HG03280 (cell line): ENCODE results near the gene GMPR2.
"Not testable (repeated sequence)": the region's sequence is repeated elsewhere in the genome, so short reads cannot be mapped to it uniquely, and the experiment has no call there.

Experiments
- ATAC-seq: cut with Tn5 transposase; IDR thresholded peaks from one replicate; pipeline ENCODE4 v1.9.1; 2021; ENCODE audit warnings: mild to moderate bottlenecking, moderate library complexity; ENCODE audit not compliant: unreplicated experiment

GMPR2 gene

GRCh38 chr14:24198814-24199524, 33.8 kb upstream of the GMPR2 start:
- no peak for ATAC-seq

GRCh38 chr14:24202538-24202937, 30.2 kb upstream of the GMPR2 start:
- not testable (repeated sequence) for ATAC-seq

GRCh38 chr14:24203249-24203886, 29.4 kb upstream of the GMPR2 start:
- ATAC-seq: not testable (repeated sequence)

GRCh38 chr14:24204163-24205146, 28.3 kb upstream of the GMPR2 start:
- no peak for ATAC-seq

- no peak for ATAC-seq
Observed at GRCh38 chr14:24206260-24207103, 26.2 kb upstream of the GMPR2 start.

- no peak for ATAC-seq
Observed at GRCh38 chr14:24207104-24207551, 25.6 kb upstream of the GMPR2 start.

- no peak for ATAC-seq
Observed at GRCh38 chr14:24207625-24208024, 25.1 kb upstream of the GMPR2 start.

- ATAC-seq: no peak
Observed at GRCh38 chr14:24211311-24211710, 21.4 kb upstream of the GMPR2 start.

GRCh38 chr14:24212924-24213865, 19.5 kb upstream of the GMPR2 start, which contains the start of gene CHMP4A:
Gene CHMP4A, minus strand, starts transcription at chr14:24213488. Its CDS starts 49 bp downstream, at chr14:24213439.
- peak; percentile 81 for ATAC-seq

GRCh38 chr14:24213866-24214662, 18.7 kb upstream of the GMPR2 start:
- ATAC-seq: no peak

GRCh38 chr14:24215495-24216344, 17.0 kb upstream of the GMPR2 start, which contains the start of gene MDP1:
Gene MDP1, minus strand, starts transcription at chr14:24216066. Its CDS starts 111 bp downstream, at chr14:24215955.
- peak; percentile 67 for ATAC-seq

- ATAC-seq: no peak
Observed at GRCh38 chr14:24216345-24216699, 16.4 kb upstream of the GMPR2 start.

- ATAC-seq: not testable (repeated sequence)
Observed at GRCh38 chr14:24216876-24217275, 15.9 kb upstream of the GMPR2 start.

GRCh38 chr14:24219080-24219479, 13.6 kb upstream of the GMPR2 start:
- no peak for ATAC-seq

GRCh38 chr14:24219521-24219920, 13.2 kb upstream of the GMPR2 start:
- no peak for ATAC-seq

- not testable (repeated sequence) for ATAC-seq
Observed at GRCh38 chr14:24222987-24223386, 9.7 kb upstream of the GMPR2 start.

GRCh38 chr14:24224618-24225071, 8.1 kb upstream of the GMPR2 start:
- ATAC-seq: no peak
